Coronary artery (tissue), 2 donors: ENCODE results near the gene ITPK1.

Experiments used
- DNase-seq: peaks from one replicate; pipeline ENCODE4 v3.0.0-alpha.2; 2017; ENCODE audit warnings: low spot score
- H3K27ac ChIP-seq, 2 donors: fragments of 200-600 bp; sonication (generic); one replicate each; pipeline ENCODE4 v1.5.1; 2016 to 2019
- H3K4me3 ChIP-seq: fragments of 200-600 bp; sonication (generic); 2 replicates; pipeline ENCODE4 v1.5.1; 2016; ENCODE audit warnings: mild to moderate bottlenecking, moderate library complexity
- CTCF ChIP-seq: fragments of 200-600 bp; sonication (generic); IDR thresholded peaks from one replicate; pipeline ENCODE4 v1.5.1; 2019; ENCODE audit warnings: antibody characterized with exemption

ITPK1 gene

DNA sequence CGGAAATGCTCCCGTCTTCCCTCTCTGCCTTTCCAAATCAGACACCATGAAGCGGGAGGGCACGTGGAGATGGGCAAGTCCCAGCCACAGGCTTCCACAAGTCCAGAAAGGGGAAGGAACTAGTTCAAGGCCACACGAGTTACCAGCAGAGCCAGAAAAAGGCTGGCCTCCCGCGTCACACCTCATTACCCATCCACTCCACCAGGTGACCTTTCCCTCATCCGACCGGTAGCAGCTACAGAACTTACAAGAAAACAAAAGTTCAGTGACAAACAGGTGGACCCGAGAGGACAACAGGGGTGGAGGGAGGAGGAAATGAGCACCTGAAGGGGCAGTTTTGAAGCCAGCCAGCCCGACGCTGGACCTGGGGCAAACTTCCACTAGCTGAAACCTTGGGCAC lies 145.9 kb downstream of the ITPK1 start:
- H3K4me3 ChIP-seq = no peak overlapping the region
- DNase-seq = no peak
- no peak overlapping the region for H3K27ac ChIP-seq
- no peak for TF ChIP-seq CTCF

GRCh38 chr14:92969430-92969829 lies 146.3 kb downstream of the ITPK1 start:
- no peak for DNase-seq
- Histone ChIP-seq H3K27ac (no peak overlapping the region), H3K4me3 (no peak overlapping the region)
- no peak for TF ChIP-seq CTCF

DNA sequence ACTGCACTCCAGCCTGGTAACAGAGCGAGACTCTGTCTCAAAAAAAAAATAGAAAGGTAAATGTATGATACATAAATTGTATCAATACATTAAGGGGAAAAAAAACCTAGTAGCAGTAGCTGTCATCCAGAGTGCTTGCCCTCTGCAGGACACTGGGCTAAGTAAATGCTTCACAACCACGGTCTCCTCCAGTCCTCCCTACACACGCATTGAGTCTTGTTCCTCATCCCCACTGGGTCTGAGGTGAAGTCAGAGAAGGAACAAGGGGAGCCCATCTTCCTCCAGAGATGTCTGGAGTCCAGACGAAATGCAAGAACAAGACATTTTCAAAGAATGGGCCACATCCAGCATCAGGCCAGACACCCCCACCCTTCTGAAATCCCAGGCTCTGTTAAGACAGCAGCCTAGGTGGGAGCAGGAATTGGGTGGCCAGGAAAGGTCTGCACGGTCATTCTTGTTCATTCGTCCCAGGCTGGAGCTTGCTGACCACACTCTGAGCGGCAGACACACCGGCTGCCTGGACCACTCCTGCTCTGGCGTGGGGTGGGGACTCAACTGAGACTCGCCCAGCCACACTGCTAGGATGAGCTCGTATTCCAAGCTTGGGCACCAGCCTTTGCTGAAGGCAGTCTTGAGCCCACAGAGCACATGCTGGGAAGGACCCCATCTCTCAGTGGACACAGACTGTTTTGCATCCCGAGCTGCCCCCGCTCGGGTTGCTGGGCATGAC lies 147.3 kb downstream of the ITPK1 start:
- no peak for TF ChIP-seq CTCF
- H3K4me3 ChIP-seq = no peak overlapping the region
- no peak for DNase-seq
- no peak overlapping the region for H3K27ac ChIP-seq

DNA sequence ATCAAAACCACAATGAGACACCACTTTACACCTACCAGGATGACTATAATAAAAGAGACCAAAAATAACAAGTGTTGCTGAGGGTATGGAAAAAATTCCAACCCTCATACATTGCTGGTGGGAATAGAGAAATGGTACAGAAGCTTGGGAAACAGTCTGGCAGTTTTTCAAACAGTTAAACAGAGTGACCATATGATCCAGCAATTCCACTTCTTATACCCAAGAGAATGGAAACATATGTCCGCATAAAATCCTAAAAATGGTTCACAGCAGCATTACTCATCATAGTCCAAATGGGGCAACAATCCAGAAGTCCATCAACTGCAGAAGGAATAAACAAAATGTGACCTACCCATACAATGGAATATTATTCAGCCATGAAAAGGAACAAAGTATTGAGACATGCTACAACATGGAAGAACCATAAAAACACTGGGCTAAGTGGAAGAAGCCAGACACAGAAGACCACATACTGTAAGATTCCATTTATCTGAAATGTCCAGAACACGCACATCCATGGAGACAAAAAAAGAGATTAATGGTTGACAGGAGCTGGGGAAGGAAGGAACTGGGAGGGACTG lies 148.3 kb downstream of the ITPK1 start:
- TF ChIP-seq CTCF = no peak
- Histone ChIP-seq H3K27ac (no peak overlapping the region), H3K4me3 (no peak overlapping the region)
- no peak for DNase-seq

DNA sequence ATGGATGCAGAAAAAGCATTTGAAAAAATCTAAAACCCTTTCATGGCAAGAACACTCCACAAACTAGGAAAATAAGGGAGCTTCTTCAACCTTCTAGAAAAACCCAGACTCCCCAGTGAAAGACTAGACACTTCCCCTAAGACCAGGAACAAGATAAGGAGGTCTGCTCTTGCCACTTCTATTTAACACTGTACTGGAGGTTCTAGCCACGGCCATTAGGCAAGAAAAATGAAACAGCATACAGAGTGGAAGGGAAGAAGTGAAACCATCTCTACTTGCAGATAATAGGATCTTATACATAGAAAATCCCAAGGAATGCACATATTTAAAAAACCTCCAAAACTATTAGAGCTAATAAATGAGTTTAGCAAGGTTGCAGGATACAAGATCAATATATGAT lies 150.4 kb downstream of the ITPK1 start:
- no peak overlapping the region for H3K27ac ChIP-seq
- TF ChIP-seq CTCF = no peak
- no peak for DNase-seq

GRCh38 chr14:92964124-92965109 lies 151.3 kb downstream of the ITPK1 start:
- no peak for TF ChIP-seq CTCF
- Histone ChIP-seq H3K4me3 (no peak overlapping the region), H3K27ac (no peak overlapping the region)
- no peak for DNase-seq

More for the DNA sequence above, 150.4 kb downstream of the ITPK1 start:
- H3K4me3 ChIP-seq = no peak overlapping the region
